Measurements from ENCODE around the gene PATE1. TPM values are rescaled to one million over a fixed set of nuclear protein-coding genes. Genes with fewer than 3 reads are reported as not detected.

PATE1 gene
- total RNA-seq, 3 donors from 2014 or later: not detected

DNA sequence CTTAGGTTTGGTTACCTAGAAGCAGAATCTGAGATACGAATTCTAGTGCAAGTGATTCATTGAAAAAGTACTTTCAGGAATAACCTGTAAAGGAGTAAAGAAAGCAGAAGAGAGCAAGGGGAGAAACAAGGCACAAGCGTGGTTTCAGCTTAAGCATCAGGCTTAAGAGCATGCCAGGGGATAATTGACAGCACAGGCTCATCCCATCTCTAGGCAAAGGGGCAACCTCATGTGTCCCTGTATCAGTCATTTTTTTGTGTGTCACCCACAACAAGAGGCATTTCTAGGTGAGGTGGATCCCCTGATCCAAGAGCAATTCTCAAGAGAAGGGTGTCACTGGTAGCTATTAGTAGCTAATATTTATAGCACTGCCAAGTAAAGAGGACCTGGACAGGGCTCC, 24.5 kb downstream of the PATE1 start:
- Histone ChIP-seq H3K4me3 (no peak overlapping the region), H3K27me3 (no peaks in the 10 kb centered on the region), H3K36me3 (no peaks in the 10 kb centered on the region), H3K4me1 (no peaks in the 10 kb centered on the region), H3K27ac (no peak overlapping the region), H3K9me3 (no peaks in the 10 kb centered on the region)
- no peak for TF ChIP-seq POLR2A (IDR thresholded peaks at IDR 0.05)
- TF ChIP-seq, protein P1, sequence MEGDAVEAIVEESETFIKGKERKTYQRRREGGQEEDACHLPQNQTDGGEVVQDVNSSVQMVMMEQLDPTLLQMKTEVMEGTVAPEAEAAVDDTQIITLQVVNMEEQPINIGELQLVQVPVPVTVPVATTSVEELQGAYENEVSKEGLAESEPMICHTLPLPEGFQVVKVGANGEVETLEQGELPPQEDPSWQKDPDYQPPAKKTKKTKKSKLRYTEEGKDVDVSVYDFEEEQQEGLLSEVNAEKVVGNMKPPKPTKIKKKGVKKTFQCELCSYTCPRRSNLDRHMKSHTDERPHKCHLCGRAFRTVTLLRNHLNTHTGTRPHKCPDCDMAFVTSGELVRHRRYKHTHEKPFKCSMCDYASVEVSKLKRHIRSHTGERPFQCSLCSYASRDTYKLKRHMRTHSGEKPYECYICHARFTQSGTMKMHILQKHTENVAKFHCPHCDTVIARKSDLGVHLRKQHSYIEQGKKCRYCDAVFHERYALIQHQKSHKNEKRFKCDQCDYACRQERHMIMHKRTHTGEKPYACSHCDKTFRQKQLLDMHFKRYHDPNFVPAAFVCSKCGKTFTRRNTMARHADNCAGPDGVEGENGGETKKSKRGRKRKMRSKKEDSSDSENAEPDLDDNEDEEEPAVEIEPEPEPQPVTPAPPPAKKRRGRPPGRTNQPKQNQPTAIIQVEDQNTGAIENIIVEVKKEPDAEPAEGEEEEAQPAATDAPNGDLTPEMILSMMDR (IDR thresholded peaks at IDR 0.05): no peak
- TF ChIP-seq POLR2AphosphoS5 (IDR thresholded peaks at IDR 0.05): no peak
- DNase-seq (ENCODE audit: low spot score in 2 of 2): no peak
- intact Hi-C loops (cut with DNase I; ENCODE audit: low total_unique reads): no loop called here

DNA sequence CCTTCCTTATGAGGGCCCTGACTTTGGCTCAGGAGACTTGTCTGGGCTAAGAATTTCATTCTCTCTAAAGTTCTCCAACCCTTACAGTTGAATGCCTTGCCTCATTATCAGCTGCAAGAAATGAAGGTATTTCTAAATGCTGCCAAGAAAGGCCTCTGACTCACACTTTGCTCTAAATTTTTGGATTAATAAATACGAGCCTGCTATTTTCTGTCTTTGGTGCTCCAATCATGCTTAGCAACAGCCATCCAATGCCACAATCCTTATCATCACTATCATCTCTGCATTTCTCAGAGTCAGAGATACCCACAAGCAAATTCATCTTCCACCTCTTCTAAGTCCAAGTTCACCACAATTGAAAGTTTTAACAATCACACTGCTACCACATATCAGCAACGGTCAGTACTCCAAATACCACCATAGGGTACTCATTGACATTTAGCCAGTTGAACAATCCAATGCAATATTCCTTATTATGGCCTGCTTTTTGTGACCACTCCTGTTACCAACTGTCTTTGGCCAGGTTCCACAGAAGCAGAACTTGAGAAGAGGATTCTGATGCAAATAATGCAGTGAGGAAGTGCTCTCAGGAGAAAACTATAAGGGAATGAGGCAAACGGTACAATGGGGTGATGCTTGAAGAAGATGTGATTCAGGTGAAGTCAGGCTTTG, 26.9 kb downstream of the PATE1 start:
- H3K27me3 ChIP-seq: no peaks in the 10 kb centered on the region
- intact Hi-C loops (cut with DNase I; ENCODE audit: low total_unique reads): no loop called here
- no peaks in the 10 kb centered on the region for H3K36me3 ChIP-seq
- no peak for DNase-seq (ENCODE audit: low spot score in 2 of 2)
- TF ChIP-seq POLR2AphosphoS5 (IDR thresholded peaks at IDR 0.05) (no peak), POLR2A (IDR thresholded peaks at IDR 0.05) (no peak)
- TF ChIP-seq, protein P1 (IDR thresholded peaks at IDR 0.05): no peak
- no peak overlapping the region for H3K27ac ChIP-seq
- no peaks in the 10 kb centered on the region for H3K4me1 ChIP-seq
- H3K4me3 ChIP-seq: no peak overlapping the region
- H3K9me3 ChIP-seq: no peaks in the 10 kb centered on the region

DNA sequence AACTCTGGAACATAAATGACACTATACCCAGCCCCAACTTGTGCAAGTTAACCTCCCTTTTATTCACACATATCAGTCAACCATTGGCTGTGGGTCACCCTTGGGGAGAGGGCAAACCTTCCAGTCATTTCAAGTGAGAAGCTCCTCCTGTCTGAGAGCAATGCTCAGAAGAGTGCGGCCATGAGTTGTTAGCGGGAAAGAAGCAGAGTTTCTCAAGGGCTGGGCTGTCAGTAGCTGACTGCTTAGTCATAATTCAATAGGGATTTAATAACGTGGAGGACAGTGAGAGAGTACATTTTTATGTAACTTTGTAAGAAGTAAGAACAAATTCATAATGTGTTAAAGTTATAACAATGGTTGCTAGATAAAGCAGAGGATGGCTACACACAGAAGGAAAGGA, 27.4 kb downstream of the PATE1 start:
- no peak overlapping the region for H3K4me3 ChIP-seq
- no peak overlapping the region for H3K27ac ChIP-seq
- no peaks in the 10 kb centered on the region for H3K27me3 ChIP-seq
- intact Hi-C loops (cut with DNase I; ENCODE audit: low total_unique reads): no loop called here
- no peak for DNase-seq (ENCODE audit: low spot score in 2 of 2)
- no peaks in the 10 kb centered on the region for H3K36me3 ChIP-seq
- TF ChIP-seq POLR2AphosphoS5 (IDR thresholded peaks at IDR 0.05) (no peak), POLR2A (IDR thresholded peaks at IDR 0.05) (no peak)
- TF ChIP-seq, protein P1 (IDR thresholded peaks at IDR 0.05): no peak
- no peaks in the 10 kb centered on the region for H3K9me3 ChIP-seq
- no peaks in the 10 kb centered on the region for H3K4me1 ChIP-seq

DNA sequence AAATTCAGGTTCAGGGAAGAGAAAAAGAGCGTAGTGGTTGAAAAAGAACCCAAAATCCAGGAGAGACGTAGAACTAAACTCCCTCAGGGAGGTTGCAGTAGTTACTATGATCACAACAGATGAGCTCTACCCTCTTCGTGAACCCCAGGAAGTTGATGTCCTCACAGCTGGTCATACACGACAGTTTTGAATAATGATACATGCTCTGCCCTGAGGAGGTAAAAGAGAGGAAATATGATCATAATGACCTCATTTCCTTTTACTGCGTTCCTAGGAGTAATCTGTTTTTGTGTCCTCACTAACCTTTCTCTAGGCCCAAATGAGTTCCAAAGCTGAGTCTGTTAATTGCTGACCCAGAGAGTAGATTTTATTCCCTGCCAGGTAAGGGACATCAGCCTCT, 31.2 kb downstream of the PATE1 start:
- no peaks in the 10 kb centered on the region for H3K27me3 ChIP-seq
- no peak overlapping the region for H3K4me3 ChIP-seq
- DNase-seq (ENCODE audit: low spot score in 2 of 2): no peak
- TF ChIP-seq, protein P1 (IDR thresholded peaks at IDR 0.05): no peak
- no peak for TF ChIP-seq POLR2A (IDR thresholded peaks at IDR 0.05)
- no peak for TF ChIP-seq POLR2AphosphoS5 (IDR thresholded peaks at IDR 0.05)
- no peaks in the 10 kb centered on the region for H3K36me3 ChIP-seq
- no peaks in the 10 kb centered on the region for H3K4me1 ChIP-seq
- no peaks in the 10 kb centered on the region for H3K9me3 ChIP-seq
- no peak overlapping the region for H3K27ac ChIP-seq
- intact Hi-C loops (cut with DNase I; ENCODE audit: low total_unique reads): no loop called here

DNA sequence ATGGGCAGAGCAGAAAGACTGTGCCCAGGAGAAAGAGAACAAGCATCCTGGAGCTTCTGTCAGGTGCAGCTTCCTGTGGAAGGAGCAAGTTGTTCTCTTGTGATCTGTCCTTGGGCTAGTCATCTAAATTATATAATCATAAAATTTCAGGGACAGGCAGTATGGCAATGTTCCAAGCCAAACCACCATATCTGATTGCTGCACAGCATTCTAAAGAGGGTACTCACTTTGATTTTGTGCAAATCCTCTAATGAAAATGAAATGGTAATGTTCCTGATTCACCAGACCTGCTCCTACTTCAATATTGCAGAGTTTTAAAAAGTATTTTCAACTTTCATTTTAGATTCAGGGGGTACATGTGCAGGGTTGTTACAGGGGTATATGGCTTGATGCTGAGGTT, 32.6 kb downstream of the PATE1 start, which contains the start of gene PATE2:
Gene PATE2 (minus strand): TSS at position 101 of the 400 bp plus-strand sequence. CDS start 55 bp downstream, at position 46.
- H3K4me3 ChIP-seq: no peak within 1 kb of the TSS
- no peaks in the 10 kb centered on the region for H3K36me3 ChIP-seq
- H3K27ac ChIP-seq: no peak within 1 kb of the TSS
- H3K4me1 ChIP-seq: no peaks in the 10 kb centered on the region
- no peaks in the 10 kb centered on the region for H3K9me3 ChIP-seq
- no peak for DNase-seq (ENCODE audit: low spot score in 2 of 2)
- TF ChIP-seq, protein P1 (IDR thresholded peaks at IDR 0.05): no peak
- TF ChIP-seq POLR2AphosphoS5 (IDR thresholded peaks at IDR 0.05) (no peak), POLR2A (IDR thresholded peaks at IDR 0.05) (no peak)
- intact Hi-C loops (cut with DNase I; ENCODE audit: low total_unique reads): no loop called here
- H3K27me3 ChIP-seq: no peaks in the 10 kb centered on the region

All from breast epithelium (tissue), 4 donors.